Liver (tissue), 9 donors: Measurements from ENCODE around the gene SLC27A5. TPM values are rescaled to one million over a fixed set of nuclear protein-coding genes. Genes with fewer than 3 reads are reported as not detected.
A peak's percentile ranks its signal among the peaks of the same experiment; 100 is the strongest.

Source experiments
- DNase-seq: peaks from one replicate; pipeline ENCODE4 v3.0.0-alpha.2; 2017; ENCODE audit warnings: low spot score
- H3K27ac ChIP-seq, 2 donors: one replicate each; pipeline ENCODE4 v1.7.0; 2013; ENCODE audit warnings: inconsistent platforms in 2 of 2, low read length in 2 of 2, control low read depth in 1 of 2, low read depth in 1 of 2, mild to moderate bottlenecking in 1 of 2
- H3K27me3 ChIP-seq, 4 donors: one replicate each; pipeline versions ENCODE4 v1.6.1 to v1.7.0; 2013; ENCODE audit warnings: low read length in 3 of 4, inconsistent platforms in 1 of 4, mild to moderate bottlenecking in 1 of 4, moderate library complexity in 1 of 4; ENCODE audit not compliant: control insufficient read depth in 4 of 4, insufficient read depth in 4 of 4
- H3K36me3 ChIP-seq, 4 donors: one replicate each; pipeline versions ENCODE4 v1.6.1 to v1.7.0; 2013; ENCODE audit warnings: low read length in 3 of 4, mild to moderate bottlenecking in 3 of 4, low read depth in 1 of 4, moderate library complexity in 1 of 4; ENCODE audit not compliant: control insufficient read depth in 4 of 4, insufficient read depth in 3 of 4
- H3K4me1 ChIP-seq, 4 donors: one replicate each; pipeline versions ENCODE4 v1.6.1 to v1.7.0; 2013; ENCODE audit warnings: low read length in 3 of 4, mild to moderate bottlenecking in 3 of 4, moderate library complexity in 1 of 4; ENCODE audit not compliant: control insufficient read depth in 4 of 4, insufficient read depth in 4 of 4
- H3K4me3 ChIP-seq, 3 donors: one replicate each; pipeline versions ENCODE4 v1.6.1 to v1.7.0; 2013; ENCODE audit warnings: low read length in 3 of 3, control low read depth in 1 of 3, low read depth in 1 of 3, mild to moderate bottlenecking in 1 of 3
- H3K9ac ChIP-seq, 2 donors: one replicate each; pipeline ENCODE4 v1.7.0; 2013; ENCODE audit warnings: low read length in 2 of 2, mild to moderate bottlenecking in 2 of 2, moderate library complexity in 2 of 2, control low read depth in 1 of 2, low read depth in 1 of 2
- H3K9me3 ChIP-seq, 4 donors: one replicate each; pipeline versions ENCODE4 v1.6.1 to v1.7.0; 2013; ENCODE audit warnings: low read length in 3 of 4; ENCODE audit not compliant: control insufficient read depth in 4 of 4
- ATF3 ChIP-seq: IDR thresholded peaks from 2 replicates; pipeline ENCODE4 v1.6.1; 2016; ENCODE audit warnings: antibody characterized with exemption
- EGR1 ChIP-seq, 2 donors: IDR thresholded peaks; 2 replicates each; pipeline ENCODE4 v1.6.1; 2016 to 2018; ENCODE audit warnings: antibody characterized with exemption in 2 of 2, low read depth in 2 of 2
- FOXA1 ChIP-seq: IDR thresholded peaks from 2 replicates; pipeline ENCODE4 v1.6.1; 2016; ENCODE audit warnings: antibody characterized with exemption
- GABPA ChIP-seq, 2 donors: IDR thresholded peaks in 1 of 2; conservative IDR thresholded peaks in 1 of 2; 2 replicates each; pipeline ENCODE4 v1.6.1; 2016; ENCODE audit warnings: antibody characterized with exemption in 2 of 2, mild to moderate bottlenecking in 1 of 2, moderate library complexity in 1 of 2
- HNF4A ChIP-seq, 2 donors: conservative IDR thresholded peaks; 2 replicates each; pipeline ENCODE4 v1.6.1; 2016; ENCODE audit warnings: antibody characterized with exemption in 2 of 2, mild to moderate bottlenecking in 2 of 2
- HNF4G ChIP-seq: IDR thresholded peaks from 2 replicates; pipeline ENCODE4 v1.6.1; 2016; ENCODE audit warnings: antibody characterized with exemption
- JUND ChIP-seq, 2 donors: IDR thresholded peaks; 2 replicates each; pipeline ENCODE4 v1.6.1; 2016; ENCODE audit warnings: antibody characterized with exemption in 2 of 2
- MAX ChIP-seq: IDR thresholded peaks from 2 replicates; pipeline ENCODE4 v1.6.1; 2016; ENCODE audit warnings: antibody characterized with exemption
- RAD21 ChIP-seq, 2 donors: IDR thresholded peaks; 2 replicates each; pipeline ENCODE4 v1.6.1; 2016; ENCODE audit warnings: antibody characterized with exemption in 2 of 2, mild to moderate bottlenecking in 2 of 2
- REST ChIP-seq: IDR thresholded peaks from 2 replicates; pipeline ENCODE4 v1.6.1; 2016; ENCODE audit warnings: antibody characterized with exemption, mild to moderate bottlenecking
- SP1 ChIP-seq: IDR thresholded peaks from 2 replicates; pipeline ENCODE4 v1.6.1; 2018; ENCODE audit warnings: antibody characterized with exemption, mild to moderate bottlenecking
- TAF1 ChIP-seq: conservative IDR thresholded peaks from 2 replicates; pipeline ENCODE4 v1.6.1; 2016; ENCODE audit warnings: antibody characterized with exemption, mild to moderate bottlenecking
- YY1 ChIP-seq: IDR thresholded peaks from 2 replicates; pipeline ENCODE4 v1.6.1; 2016; ENCODE audit warnings: antibody characterized with exemption, mild to moderate bottlenecking
- WGBS: extraction: QIAGEN DNeasy Blood & Tissue Kit; methylation state at CpG from one replicate; pipeline ENCODE4 v1.1.7; 2013; 5-methylcytosine and 5-hydroxymethylcytosine counted together
- polyA plus RNA-seq, 2 donors: library from polyadenylated mRNA; stranded (reverse) in 1 of 2; unstranded in 1 of 2; fragments of 200-250 nt in 1 of 2; fragments of >200 nt in 1 of 2; fragmentation: Nextera tagmentation in 1 of 2; extraction: Ambion mirVana in 1 of 2; gene quantifications; one replicate each; pipeline versions ENCODE4 v1.2.1 to v1.2.3, GENCODE V29; 2013 to 2015
- total RNA-seq, 2 donors: library from RNA; depleted of rRNA; stranded (reverse); fragments of >200 nt; gene quantifications; one replicate each; pipeline ENCODE4 v1.2.3, GENCODE V29; 2014
- donor health status: healthy.
- donor health status: healthy.
- donor health status: healthy.
- donor health status: healthy.
- donor health status: healthy.

Gene SLC27A5
- total and polyA plus RNA-seq, 4 donors: 31.9 to 395 (median 321) TPM

GRCh38 chr19:58468216-58468839 is 43.5 kb downstream of the SLC27A5 start:
- H3K27me3 ChIP-seq: no peaks in the 10 kb centered on the region
- DNase-seq: no peak
- peaks cover 0 to 7% (median 4%) of the 10 kb centered on the region in 4 donors for H3K36me3 ChIP-seq
- WGBS: 66% methylated on average over 5 of the region's 5 CpGs
- peak overlapping the region in 1 of 3 donors; percentile 11 for H3K4me3 ChIP-seq
- no peak overlapping the region for H3K27ac ChIP-seq
- no peaks in the 10 kb centered on the region for H3K9me3 ChIP-seq
- H3K9ac ChIP-seq: no peak overlapping the region
- peaks cover 7 to 23% (median 16%) of the 10 kb centered on the region in 4 donors for H3K4me1 ChIP-seq
- no peak for TF ChIP-seq SP1
- TF ChIP-seq FOXA1: no peak

DNA sequence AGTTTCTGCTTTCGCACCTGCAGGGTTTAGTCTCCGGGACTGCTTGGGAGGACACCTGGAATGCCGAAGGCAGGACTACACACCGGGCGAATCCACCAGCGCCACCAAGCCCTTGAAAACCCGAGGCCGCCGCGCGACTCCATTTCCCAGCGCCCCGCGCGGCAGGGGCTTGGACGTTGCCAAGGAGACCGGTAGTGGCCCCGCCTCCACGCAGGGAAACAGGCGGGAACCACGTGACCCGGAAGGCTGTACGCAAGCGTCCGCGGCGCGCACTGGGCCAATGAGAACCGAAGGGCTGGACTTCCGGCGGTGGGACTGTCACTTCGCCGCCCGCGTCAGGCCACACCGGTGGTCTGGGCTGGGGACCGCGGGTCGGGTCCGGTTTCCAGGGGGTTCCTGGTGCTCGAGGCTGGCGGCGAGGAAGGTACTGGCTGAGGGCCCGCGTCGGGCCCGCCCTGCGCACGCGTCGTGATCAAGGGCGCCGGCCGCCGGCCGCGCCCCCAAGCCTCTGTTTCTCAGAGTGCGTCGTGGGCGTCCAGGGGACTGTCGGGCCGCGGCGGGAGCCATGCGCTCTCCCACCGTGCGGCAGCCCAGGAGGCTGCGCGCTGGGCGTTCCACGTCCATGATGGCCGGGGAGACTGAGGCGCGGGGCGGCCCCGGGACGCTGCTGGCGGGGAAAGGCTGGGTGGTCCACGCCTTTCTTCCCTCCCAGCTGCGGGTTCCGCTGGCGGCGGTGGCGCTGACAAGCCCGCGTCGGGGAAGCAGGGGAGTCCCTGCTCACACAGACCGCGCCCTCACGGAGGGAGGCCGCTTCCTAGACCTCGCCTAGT is 44.8 kb downstream of the SLC27A5 start, which contains the start of gene ZNF324:
TSS of gene ZNF324 (plus strand) at position 321 of the 830 bp plus-strand sequence. CDS start 2,106 bp downstream, outside the sequence.
- DNase-seq: peak; percentile 98
- under 1% methylated on average over 92 of the region's 92 CpGs for WGBS
- Histone ChIP-seq H3K27ac (peak within 1 kb of the TSS; percentile 52 to 69), H3K4me3 (peak within 1 kb of the TSS; percentile 83 to 94 (median 88)), H3K9ac (peak within 1 kb of the TSS; percentile 42 to 97), H3K36me3 (peaks cover 0 to 4% (median 1%) of the 10 kb centered on the region in 4 donors), H3K9me3 (no peaks in the 10 kb centered on the region), H3K4me1 (peaks cover 7 to 23% (median 16%) of the 10 kb centered on the region in 4 donors), H3K27me3 (no peaks in the 10 kb centered on the region)
- no peak for TF ChIP-seq TAF1
- TF ChIP-seq YY1: peak; percentile 92
- TF ChIP-seq EGR1 (IDR thresholded peaks at IDR 0.05; ENCODE audit: low read depth in 2 of 2): no peak
- TF ChIP-seq REST: peak; percentile 30
- no peak for TF ChIP-seq JUND (IDR thresholded peaks at IDR 0.05)
- TF ChIP-seq SP1: peak; percentile 35
- TF ChIP-seq HNF4A (conservative IDR thresholded peaks at IDR 0.05): peak in 1 of 2 donors; percentile 3
- TF ChIP-seq HNF4G: no peak
- peak; percentile 66 to 92 for TF ChIP-seq GABPA (IDR thresholded peaks at IDR 0.05 in 1 of 2, conservative IDR thresholded peaks at IDR 0.05 in 1 of 2)
- TF ChIP-seq RAD21 (IDR thresholded peaks at IDR 0.05): peak; percentile 53 to 65

DNA sequence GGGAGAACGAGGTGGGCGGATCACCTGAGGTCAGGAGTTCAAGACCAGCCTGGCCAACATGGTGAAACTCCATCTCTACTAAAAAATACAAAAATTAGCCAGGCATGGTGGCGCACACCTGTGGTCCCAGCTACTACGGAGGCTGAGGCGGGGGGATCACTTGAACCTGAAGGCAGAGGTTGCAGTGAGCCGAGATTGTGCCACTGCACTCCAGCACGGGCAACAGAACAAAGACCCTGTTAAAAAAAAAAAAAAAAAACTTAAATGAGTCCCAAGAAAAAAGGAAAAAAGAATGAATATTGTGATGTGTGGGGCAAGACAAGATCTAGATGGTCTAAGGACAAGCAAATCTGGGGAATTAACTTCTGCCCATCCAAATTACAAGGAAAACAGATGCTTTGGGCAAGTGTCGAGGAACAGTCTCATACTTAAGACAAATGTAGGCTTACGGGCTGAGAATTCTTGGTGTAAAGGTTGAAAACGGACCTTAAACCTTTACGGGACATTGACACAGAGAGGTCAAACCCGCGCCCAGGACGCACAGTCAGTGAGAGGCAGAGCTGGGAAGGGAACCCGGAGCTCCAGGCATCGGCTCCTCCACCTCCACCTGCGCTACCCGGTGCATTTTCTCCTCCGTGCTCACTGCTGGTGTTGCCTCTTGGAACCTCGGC is 45.6 kb downstream of the SLC27A5 start:
- DNase-seq: no peak
- no peak overlapping the region for H3K27ac ChIP-seq
- peak overlapping the region in 1 of 2 donors; percentile 97 for H3K9ac ChIP-seq

More for the DNA sequence above, 45.6 kb downstream of the SLC27A5 start:
- H3K27me3 ChIP-seq: no peaks in the 10 kb centered on the region
- H3K4me3 ChIP-seq: peak overlapping the region; percentile 61 to 83 (median 71)
- peaks cover 0 to 2% (median 0%) of the 10 kb centered on the region in 4 donors for H3K36me3 ChIP-seq
- WGBS: 36% methylated on average over 20 of the region's 20 CpGs
- H3K4me1 ChIP-seq: peaks cover 7 to 23% (median 16%) of the 10 kb centered on the region in 4 donors
- no peak for TF ChIP-seq MAX
- peak in 1 of 2 donors; percentile 4 for TF ChIP-seq HNF4A (conservative IDR thresholded peaks at IDR 0.05)
- no peak for TF ChIP-seq GABPA (IDR thresholded peaks at IDR 0.05 in 1 of 2, conservative IDR thresholded peaks at IDR 0.05 in 1 of 2)
- TF ChIP-seq REST: no peak
- no peak for TF ChIP-seq ATF3
- no peak for TF ChIP-seq JUND (IDR thresholded peaks at IDR 0.05)
- TF ChIP-seq FOXA1: no peak
- no peak for TF ChIP-seq EGR1 (IDR thresholded peaks at IDR 0.05; ENCODE audit: low read depth in 2 of 2)
- H3K9me3 ChIP-seq: no peaks in the 10 kb centered on the region
